ENCODE measurements around the gene ADD3.

DNA sequence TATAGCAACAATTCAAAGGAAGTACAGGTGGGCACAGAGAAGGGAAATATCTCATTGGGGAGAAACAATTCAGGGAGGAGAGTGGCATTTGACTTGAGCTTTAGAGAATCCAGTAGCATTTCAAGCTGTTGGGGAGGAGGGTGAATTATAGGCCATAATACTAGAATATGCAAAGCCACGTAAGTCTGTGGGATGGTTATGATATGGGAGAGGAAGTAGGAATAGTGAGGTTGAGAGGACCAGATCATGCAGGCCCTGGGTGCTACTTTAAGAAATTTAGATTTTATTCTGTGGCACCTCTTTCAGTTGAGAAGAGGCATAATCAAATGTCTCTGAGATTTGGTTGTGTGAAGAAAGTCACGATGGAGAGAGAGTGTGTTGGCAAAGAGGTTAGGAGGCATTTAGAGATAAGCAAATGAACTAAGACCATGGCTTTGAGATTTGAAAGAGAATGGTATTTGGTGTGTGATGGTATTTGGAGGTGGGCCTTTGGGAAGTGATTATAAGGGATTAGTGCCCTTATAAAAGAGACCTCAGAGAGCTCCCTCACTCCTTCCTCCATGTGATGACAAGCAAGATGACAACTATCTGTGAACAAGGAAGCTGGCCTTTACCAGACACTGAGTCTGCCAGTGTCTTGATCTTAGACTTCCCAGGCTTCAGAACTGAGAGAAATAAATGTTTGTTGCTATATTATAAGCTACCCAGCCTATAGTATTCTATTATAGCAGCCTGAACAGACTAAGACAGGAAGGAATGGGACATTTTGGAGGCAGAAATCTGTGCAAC lies 15.1 kb downstream of the ADD3 start:
- TF ChIP-seq, protein P1, sequence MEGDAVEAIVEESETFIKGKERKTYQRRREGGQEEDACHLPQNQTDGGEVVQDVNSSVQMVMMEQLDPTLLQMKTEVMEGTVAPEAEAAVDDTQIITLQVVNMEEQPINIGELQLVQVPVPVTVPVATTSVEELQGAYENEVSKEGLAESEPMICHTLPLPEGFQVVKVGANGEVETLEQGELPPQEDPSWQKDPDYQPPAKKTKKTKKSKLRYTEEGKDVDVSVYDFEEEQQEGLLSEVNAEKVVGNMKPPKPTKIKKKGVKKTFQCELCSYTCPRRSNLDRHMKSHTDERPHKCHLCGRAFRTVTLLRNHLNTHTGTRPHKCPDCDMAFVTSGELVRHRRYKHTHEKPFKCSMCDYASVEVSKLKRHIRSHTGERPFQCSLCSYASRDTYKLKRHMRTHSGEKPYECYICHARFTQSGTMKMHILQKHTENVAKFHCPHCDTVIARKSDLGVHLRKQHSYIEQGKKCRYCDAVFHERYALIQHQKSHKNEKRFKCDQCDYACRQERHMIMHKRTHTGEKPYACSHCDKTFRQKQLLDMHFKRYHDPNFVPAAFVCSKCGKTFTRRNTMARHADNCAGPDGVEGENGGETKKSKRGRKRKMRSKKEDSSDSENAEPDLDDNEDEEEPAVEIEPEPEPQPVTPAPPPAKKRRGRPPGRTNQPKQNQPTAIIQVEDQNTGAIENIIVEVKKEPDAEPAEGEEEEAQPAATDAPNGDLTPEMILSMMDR (IDR thresholded peaks at IDR 0.05; ENCODE audit: borderline replicate concordance, extremely low read depth, low read length, poor library complexity, severe bottlenecking), result no peak
- TF ChIP-seq EZH2 (IDR thresholded peaks at IDR 0.05; ENCODE audit: borderline replicate concordance, low read depth, low read length, severe bottlenecking), result no peak

All from DND-41 (cell line).